ENCODE data around the gene CHIC2.

The CHIC2 gene

DNA sequence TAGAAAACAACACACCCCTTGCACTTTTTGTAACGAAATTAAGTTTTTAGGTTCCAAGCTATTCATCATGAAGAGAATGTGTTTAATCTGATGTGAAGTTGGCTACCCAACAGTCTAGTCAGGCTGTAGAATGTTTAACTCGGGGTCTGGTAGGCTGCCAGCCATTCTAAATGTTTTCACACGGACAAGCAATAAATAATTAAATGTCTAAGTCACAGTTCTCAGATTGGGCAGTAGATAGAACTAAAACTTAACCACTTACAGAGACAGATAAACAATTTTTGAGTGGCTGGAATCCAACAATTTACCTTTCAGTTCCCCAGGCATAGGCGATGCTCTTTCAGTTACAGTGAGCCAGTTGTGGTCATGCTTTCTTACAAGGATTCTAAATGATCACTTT lies 66.5 kb downstream of the CHIC2 start:
- no peak for DNase-seq

DNA sequence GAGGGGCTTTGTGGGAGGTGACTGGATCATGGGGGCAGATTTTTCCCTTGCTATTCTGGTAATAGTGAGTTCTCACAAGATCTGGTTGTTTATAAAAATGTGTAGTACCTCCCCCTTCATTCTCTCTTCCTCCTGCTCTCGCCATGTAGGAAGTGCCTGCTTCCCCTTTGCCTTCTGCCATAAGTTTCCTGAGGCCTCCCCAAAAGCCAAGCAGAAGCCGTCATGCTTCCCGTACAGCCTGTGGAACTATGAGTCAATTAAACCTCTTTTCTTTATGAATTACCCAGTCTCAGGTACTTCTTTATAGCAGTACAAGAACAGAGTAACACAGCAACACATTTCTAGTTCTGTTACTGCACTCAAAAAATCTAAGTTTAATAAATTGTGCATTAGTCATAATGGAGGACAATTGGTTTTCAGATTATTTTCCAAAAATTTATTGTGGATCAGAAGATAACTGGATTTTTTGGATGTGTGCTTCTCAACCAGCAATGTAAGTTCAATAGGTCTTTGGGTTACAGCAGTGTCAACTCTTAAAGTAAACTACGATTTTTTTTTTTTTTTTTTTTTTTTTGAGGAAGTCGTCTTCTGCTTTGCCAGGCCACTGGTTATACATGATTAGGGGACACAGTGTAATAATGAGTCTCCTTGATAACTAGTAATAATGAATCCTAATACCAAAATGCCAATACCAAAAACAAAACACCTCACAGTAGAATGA lies 69.9 kb downstream of the CHIC2 start:
- DNase-seq = no peak

DNA sequence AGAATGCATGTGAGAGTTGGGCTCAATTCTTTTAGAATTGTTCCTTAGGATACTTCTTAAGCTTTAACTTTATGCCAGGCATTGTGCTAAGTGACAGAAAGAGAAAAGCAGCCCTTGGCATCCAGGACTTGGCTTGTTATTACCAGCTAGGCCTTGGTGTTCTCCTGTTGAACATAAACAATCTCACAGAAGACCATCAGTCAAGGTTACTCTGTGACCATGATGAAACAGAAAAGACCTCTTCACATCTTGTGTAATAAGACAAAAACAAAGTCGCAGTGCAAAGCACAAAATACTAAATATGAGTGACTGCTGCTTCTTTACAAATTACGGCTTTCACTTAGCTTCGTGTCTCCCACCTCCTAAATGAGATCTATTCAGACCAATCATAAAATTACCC lies 71.6 kb downstream of the CHIC2 start:
- no peak for DNase-seq

DNA sequence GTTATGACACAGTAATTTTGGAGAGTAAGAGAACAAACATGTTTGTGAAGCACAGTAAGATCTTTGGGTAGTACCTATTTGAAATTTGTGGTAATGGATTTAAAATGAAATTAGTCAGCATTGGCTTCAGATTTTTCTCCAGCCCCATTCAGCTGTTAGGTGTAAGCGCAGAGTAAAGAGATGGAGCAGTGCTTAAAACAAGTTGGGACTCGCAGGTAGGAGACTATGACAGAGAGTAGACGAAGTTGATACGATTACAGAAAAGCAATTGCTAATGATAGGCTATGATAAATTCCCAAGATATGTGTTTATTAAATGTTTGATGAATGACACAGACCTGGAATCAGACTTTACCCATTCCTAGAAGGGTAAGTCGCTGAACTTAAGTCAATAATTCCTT lies 72.6 kb downstream of the CHIC2 start:
- no peak for DNase-seq

DNA sequence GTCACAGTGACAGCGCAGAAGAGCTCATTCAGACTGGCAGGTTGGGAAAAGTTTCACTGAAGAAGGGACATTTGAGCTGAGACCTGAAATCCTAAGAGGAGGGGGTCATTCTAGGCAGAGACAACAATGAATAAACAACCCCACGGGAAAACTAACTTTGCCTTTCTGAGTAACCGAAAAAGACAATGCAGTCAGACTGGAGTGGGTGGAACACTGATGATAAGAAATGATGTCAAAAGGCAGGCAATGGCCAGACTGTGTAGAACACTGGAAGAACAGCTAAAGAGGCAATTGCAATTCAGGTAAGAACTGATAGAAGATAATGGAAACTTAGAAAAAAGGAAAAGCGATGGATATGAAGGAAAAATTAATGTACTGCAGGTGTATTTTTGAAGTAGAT lies 73.8 kb downstream of the CHIC2 start:
- no peak for DNase-seq

DNA sequence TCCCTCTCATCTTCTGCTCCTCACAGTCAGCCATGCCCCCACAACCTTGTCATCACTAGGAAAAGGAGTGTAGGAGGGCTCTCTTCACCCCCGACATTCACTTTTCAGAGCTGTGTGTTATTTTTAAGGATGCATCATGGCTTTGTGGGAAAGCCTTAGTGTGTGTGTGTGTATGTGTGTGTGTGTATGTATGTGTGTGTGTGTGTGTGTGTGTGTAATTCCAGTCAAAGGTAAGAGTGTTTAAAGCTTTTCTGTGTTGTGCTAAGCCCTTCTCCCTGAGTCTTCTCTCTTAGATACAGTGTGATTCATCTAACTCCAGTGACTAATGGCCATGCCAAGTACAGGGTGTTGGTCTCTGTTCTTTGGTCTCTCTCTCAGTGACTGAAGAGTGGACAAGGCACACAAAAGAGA lies 76.6 kb downstream of the CHIC2 start:
- DNase-seq = no peak

DNA sequence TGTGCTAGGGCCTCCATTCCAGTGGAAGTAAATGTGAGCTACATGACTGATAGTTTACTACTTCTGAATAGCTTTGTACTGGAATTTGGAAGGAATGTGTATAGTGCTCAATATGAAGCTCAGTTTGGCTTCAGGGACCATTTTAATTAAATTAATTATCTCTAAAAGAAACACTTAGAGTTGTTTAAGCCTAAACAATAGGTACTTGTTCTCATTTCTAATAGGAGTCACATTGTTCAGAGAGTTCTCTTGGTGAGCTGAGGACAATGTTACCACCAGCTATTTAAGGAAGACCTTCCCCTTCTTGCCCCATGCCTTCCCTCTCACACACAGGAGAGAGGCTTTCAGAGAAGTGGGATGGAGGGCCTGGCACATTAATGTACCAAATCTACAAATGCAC lies 78.3 kb downstream of the CHIC2 start:
- no peak for DNase-seq

DNA sequence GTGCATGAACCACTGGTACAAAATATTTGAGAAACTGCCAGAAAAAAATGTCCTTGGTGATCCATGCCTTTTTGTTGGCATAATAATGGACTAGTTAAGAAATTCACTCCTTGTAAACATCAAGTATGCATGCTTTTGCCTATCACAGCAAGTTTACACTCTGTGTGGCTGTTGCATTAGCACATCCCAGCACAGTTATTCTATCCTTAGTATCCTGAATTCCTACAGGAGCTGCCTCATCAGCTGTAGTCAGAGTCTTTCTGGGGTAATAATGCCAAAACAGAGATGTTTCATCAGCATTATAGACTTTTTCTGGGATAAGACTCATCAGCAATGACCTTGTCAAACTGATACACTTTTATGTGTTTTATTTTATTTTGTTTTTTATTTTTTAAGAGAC lies 82.8 kb downstream of the CHIC2 start:
- no peak for DNase-seq

DNA sequence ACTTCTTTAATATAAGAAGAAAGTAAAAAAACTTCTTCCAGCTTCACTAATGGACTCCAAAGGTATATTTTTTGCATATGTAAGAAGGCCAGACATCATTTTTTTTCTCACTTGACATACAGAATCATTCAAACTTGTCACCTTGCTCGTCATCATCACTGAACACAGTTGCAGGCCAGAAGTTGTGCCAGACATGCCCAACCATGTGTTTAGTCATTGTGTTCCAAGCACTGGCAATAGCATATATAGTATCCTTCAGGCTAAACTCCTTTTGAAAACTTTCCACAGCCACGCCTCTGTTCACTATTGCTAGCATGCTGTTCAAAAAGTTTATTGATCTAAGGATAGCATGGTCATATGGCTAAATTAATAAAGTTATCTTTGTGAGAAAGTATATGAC lies 83.3 kb downstream of the CHIC2 start:
- DNase-seq = no peak

DNA sequence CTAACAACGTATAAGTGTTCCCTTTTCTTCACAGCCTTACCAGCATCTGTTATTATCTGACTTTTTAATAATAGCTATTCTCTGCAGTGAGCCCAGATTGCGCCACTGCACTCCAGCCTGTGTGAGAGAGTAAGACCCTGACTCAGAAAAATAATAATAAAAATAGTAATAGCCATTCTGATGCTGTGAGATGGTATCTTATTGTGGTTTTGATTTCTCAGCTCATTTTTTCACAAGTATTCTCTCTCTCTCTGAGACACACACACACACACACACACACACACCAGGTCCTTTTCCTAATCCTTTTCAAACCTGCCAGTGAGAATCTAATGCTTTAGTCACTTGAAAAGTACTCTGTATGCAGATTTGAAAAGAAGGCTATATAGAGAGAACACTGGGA lies 89.8 kb downstream of the CHIC2 start:
- DNase-seq = no peak

DNA sequence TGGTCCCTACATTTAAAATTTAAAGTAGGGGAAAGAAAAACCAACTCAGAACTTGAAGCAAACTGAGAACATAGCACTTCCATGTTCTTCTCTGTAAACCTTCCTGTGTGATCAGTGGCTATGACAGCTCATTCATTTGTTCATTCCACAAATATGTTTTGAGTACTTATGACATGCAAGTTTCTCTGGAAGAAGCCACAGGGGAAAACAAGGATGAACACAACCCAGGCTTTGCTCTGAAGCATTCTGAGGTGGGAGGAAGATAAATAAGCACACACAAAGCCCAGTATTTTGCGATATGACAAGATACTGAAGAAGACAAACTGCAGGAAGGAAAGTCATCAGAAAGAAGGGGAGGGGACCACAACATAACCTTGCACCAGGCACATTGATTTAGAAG lies 96.4 kb downstream of the CHIC2 start:
- no peak for DNase-seq

DNA sequence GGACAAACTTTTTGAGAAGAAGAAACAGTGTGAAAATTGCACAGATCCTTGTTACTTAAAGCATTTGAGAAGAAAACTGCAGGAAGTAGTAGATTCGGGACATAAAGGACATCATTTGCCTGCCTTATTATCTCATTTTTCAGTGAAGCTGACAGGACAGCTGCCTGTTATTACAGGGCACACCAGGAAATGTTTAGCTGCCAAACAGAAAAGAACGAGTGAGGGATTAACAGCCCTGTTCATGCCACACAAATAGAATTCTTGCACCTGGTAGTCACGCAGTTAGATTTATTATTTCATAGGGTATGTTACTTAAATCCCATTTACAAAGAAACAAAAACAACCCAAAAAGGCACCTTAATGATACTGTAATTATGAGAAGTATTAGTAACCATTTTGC lies 100.6 kb downstream of the CHIC2 start:
- no peak for DNase-seq

DNA sequence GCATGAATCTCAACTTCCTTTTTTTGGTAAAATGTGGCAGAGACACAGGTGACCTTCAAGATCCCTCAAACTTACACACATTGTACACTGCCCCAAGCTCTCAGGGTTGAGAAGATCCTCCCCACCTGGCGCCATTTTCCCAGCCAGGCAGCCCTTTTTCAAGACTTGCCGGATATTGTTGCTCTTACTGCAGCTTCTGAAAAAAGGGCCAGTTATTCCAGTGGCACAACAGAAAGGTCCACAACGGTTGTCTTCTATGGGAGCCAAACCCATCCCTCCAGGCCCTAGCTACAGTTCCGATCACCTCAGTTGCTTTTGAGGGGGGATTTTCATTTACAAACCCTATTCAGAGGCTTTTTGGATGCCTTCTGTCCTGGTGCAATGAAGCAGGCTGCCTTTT lies 101.1 kb downstream of the CHIC2 start:
- no peak for DNase-seq

DNA sequence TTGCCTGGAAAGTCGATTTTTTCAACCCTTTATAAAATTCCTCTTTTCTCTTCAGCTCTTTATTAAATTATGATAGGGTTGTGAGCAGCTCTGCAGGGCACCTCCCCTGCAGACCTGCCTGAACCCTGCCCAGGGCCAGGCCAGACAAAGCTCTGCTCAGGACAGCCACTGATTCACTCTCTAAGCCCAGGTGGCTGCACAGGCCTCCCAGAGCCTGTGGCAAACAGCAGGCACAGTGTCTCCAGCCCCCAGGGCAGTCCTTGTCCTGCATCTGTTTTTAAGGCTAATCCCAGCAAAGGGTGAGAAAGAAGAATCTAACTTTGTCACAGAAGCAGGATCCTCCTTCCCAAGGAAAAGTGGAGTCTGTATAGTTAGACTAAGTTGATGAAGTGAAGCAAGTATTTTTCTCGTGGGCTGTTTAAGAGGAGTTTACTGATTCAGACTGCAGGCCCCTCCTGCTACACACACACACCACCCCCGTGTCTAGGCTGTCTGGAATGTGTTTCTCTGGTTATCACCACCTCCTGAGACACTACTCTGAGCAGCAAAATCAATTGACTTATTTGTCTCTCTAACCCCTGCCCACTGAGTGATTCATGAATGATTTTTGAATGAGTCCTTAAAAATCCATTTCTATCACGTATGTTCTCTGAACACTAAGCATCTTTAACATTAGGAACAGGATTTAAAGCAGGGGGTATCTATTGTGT lies 101.7 kb downstream of the CHIC2 start:
- DNase-seq = no peak

DNA sequence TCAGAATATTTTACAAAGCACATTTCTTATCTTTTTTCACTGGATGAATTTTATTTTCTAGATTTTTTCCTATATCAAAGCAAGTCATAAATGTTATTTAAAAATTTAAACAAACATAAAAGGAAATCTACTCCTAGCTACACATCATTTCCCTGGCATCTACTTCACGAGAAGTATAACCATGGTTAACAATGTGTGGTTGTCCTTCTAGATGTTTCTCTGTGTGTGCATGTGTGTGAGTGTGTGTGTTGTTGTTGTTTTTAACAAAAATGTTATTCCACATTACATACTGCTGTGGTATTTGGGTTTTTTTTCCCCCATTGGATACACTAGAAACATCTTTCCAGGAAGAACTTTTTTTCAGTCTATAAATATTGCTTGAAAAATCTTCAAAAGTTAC lies 103.1 kb downstream of the CHIC2 start:
- no peak for DNase-seq

DNA sequence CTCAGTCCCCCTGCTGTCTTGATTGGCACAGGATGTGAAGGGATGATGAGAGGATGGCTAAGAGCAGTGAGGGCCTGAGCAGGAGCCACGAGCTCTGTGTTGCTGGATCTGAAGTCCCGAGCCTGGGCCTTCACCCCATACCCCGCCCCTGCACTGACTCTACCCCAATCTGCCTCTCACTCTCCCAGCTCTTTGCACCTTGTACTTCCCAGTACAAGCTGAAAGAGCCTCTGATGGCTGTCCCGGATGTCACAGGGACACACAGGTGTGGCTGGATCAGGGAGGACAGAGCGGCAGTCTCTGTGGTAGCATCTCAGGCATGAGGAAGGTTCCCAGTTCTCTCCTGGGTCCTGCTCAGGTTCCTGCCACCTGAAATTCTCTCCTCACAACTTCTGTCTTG lies 103.6 kb downstream of the CHIC2 start:
- DNase-seq = no peak

Measured in T-helper 9 cell (primary cell).